ENCODE data around the gene CSE1L. TPM values are rescaled to one million over a fixed set of nuclear protein-coding genes. Genes with fewer than 3 reads are reported as not detected.
A peak's percentile ranks its signal among the peaks of the same experiment; 100 is the strongest.

Gene CSE1L
- total and polyA plus RNA-seq, 2 experiments from 2014 or later: 163 to 326 TPM

DNA sequence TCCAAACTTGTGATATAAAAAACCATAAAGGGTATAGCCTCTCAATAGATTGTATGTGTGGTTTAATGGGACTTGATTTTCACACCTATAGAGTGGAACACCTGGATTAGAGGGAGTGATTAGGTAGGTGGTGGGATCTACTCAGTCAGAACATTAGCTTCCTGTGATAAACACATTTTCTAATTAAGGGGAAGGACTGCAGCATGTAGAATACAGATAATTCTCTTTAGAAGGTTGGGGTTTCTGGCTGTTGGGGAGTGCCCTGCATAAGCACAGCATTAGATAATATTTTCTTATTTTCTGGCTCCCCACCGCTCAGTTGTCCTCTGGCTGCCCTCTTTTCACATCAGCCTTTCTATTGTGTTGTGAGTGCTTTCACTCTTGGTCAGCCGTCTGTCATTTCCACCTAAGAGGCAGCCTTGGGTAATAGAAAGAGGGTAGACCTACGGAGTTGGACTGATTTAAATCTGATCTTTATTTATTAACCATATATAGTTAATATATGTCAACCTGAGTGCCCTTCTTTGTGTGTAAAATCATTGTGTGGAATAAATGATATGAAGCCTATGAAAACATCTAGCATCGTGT, 8.0 kb downstream of the CSE1L start:
- Histone ChIP-seq H3K9me2 (ENCODE audit: insufficient read depth) (no peaks in the 10 kb centered on the region), H3K27ac (ENCODE audit: low read depth) (no peak overlapping the region; the same call in 1 of the 2 replicates), H3K4me3 (no peak overlapping the region), H4K20me1 (replicated peaks; ENCODE audit: insufficient read depth) (peaks cover 94% of the 10 kb centered on the region), H3K4me2 (no peak overlapping the region; the same call in 1 of the 2 replicates), H2AFZ (no peak overlapping the region), H3F3A (replicated peaks; ENCODE audit: low read depth) (no peaks in the 10 kb centered on the region), H3K27me3 (ENCODE audit: insufficient read depth) (no peaks in the 10 kb centered on the region), H3K79me2 (replicated peaks; ENCODE audit: insufficient read depth) (peaks cover 100% of the 10 kb centered on the region), H3K4me1 (ENCODE audit: insufficient read depth) (peaks cover 35% of the 10 kb centered on the region), H3K36me3 (ENCODE audit: insufficient read depth) (peaks cover 35% of the 10 kb centered on the region; the same call in 1 of the 2 replicates)
- Mint-ChIP-seq H3K27me3 (ENCODE audit: insufficient read depth, low read depth, poor library complexity) (peaks cover 5% of the 10 kb centered on the region), H3K9me3 (no peaks in the 10 kb centered on the region), H3K4me1 (peaks cover 25% of the 10 kb centered on the region), H3K36me3 (ENCODE audit: low read depth) (peaks cover 69% of the 10 kb centered on the region), H3K27ac (peak overlapping the region; percentile 28; the same call in 1 of the 2 replicates), H3K4me3 (no peak overlapping the region; the same call in 2 of the 3 replicates)
- TF ChIP-seq, protein P1, sequence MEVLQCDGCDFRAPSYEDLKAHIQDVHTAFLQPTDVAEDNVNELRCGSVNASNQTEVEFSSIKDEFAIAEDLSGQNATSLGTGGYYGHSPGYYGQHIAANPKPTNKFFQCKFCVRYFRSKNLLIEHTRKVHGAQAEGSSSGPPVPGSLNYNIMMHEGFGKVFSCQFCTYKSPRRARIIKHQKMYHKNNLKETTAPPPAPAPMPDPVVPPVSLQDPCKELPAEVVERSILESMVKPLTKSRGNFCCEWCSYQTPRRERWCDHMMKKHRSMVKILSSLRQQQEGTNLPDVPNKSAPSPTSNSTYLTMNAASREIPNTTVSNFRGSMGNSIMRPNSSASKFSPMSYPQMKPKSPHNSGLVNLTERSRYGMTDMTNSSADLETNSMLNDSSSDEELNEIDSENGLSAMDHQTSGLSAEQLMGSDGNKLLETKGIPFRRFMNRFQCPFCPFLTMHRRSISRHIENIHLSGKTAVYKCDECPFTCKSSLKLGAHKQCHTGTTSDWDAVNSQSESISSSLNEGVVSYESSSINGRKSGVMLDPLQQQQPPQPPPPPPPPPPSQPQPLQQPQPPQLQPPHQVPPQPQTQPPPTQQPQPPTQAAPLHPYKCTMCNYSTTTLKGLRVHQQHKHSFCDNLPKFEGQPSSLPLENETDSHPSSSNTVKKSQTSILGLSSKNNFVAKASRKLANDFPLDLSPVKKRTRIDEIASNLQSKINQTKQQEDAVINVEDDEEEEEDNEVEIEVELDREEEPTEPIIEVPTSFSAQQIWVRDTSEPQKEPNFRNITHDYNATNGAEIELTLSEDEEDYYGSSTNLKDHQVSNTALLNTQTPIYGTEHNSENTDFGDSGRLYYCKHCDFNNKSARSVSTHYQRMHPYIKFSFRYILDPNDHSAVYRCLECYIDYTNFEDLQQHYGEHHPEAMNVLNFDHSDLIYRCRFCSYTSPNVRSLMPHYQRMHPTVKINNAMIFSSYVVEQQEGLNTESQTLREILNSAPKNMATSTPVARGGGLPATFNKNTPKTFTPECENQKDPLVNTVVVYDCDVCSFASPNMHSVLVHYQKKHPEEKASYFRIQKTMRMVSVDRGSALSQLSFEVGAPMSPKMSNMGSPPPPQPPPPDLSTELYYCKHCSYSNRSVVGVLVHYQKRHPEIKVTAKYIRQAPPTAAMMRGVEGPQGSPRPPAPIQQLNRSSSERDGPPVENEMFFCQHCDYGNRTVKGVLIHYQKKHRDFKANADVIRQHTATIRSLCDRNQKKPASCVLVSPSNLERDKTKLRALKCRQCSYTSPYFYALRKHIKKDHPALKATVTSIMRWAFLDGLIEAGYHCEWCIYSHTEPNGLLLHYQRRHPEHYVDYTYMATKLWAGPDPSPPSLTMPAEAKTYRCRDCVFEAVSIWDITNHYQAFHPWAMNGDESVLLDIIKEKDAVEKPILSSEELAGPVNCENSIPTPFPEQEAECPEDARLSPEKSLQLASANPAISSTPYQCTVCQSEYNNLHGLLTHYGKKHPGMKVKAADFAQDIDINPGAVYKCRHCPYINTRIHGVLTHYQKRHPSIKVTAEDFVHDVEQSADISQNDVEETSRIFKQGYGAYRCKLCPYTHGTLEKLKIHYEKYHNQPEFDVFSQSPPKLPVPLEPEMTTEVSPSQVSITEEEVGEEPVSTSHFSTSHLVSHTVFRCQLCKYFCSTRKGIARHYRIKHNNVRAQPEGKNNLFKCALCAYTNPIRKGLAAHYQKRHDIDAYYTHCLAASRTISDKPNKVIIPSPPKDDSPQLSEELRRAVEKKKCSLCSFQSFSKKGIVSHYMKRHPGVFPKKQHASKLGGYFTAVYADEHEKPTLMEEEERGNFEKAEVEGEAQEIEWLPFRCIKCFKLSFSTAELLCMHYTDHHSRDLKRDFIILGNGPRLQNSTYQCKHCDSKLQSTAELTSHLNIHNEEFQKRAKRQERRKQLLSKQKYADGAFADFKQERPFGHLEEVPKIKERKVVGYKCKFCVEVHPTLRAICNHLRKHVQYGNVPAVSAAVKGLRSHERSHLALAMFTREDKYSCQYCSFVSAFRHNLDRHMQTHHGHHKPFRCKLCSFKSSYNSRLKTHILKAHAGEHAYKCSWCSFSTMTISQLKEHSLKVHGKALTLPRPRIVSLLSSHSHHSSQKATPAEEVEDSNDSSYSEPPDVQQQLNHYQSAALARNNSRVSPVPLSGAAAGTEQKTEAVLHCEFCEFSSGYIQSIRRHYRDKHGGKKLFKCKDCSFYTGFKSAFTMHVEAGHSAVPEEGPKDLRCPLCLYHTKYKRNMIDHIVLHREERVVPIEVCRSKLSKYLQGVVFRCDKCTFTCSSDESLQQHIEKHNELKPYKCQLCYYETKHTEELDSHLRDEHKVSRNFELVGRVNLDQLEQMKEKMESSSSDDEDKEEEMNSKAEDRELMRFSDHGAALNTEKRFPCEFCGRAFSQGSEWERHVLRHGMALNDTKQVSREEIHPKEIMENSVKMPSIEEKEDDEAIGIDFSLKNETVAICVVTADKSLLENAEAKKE (CRISPR knock-in tag; IDR thresholded peaks at IDR 0.05): no peak
- TF ChIP-seq REST (IDR thresholded peaks at IDR 0.05; ENCODE audit: unreplicated experiment) (no peak), EZH2phosphoT487 (IDR thresholded peaks at IDR 0.05; ENCODE audit: unreplicated experiment) (no peak), POLR2AphosphoS5 (IDR thresholded peaks at IDR 0.05; ENCODE audit: low read depth) (no peak), ZNF331 (CRISPR knock-in tag; IDR thresholded peaks at IDR 0.05; ENCODE audit: low read depth) (no peak), CREB1 (CRISPR knock-in tag; IDR thresholded peaks at IDR 0.05; ENCODE audit: low read depth) (no peak), EZH2 (IDR thresholded peaks at IDR 0.05; ENCODE audit: low read depth, unreplicated experiment) (no peak), NANOG (IDR thresholded peaks at IDR 0.05; ENCODE audit: borderline replicate concordance) (no peak), JUNB (IDR thresholded peaks at IDR 0.05; ENCODE audit: unreplicated experiment) (no peak), STAT1 (IDR thresholded peaks at IDR 0.05; ENCODE audit: unreplicated experiment) (no peak)
- DNase-seq (ENCODE audit: low spot score): no peak
- no peak for ATAC-seq
